ENCODE results near the gene TAAR1. TPM values are rescaled to one million over a fixed set of nuclear protein-coding genes. Genes with fewer than 3 reads are reported as not detected.

The TAAR1 gene
- total RNA-seq, 2 donors from 2014 or later = not detected

GRCh38 chr6:132663661-132664060 is 4.7 kb upstream of the TAAR1 start:
- Histone ChIP-seq H3K4me3 (no peak overlapping the region), H3K36me3 (no peaks in the 10 kb centered on the region)

GRCh38 chr6:132661906-132662305 is 2.9 kb upstream of the TAAR1 start:
- TF ChIP-seq CTCF (IDR thresholded peaks at IDR 0.05) = no peak
- DNase-seq (ENCODE audit: low spot score) = no peak
- no peak for ATAC-seq (ENCODE audit: insufficient number of reproducible peaks, low FRiP score, low read depth)
- Histone ChIP-seq H3K9me3 (no peaks in the 10 kb centered on the region), H3K4me1 (ENCODE audit: control insufficient read depth in 1 of 2, low read depth in 2 of 2) (no peaks in the 10 kb centered on the region), H3K27ac (no peak overlapping the region), H3K27me3 (replicated peaks; ENCODE audit: insufficient read depth) (no peaks in the 10 kb centered on the region), H3K4me3 (no peak overlapping the region), H3K36me3 (no peaks in the 10 kb centered on the region)

More at GRCh38 chr6:132663661-132664060, 4.7 kb upstream of the TAAR1 start:
- no peak for TF ChIP-seq CTCF (IDR thresholded peaks at IDR 0.05)
- no peaks in the 10 kb centered on the region for H3K27me3 ChIP-seq (replicated peaks; ENCODE audit: insufficient read depth)
- no peaks in the 10 kb centered on the region for H3K9me3 ChIP-seq
- ATAC-seq (ENCODE audit: insufficient number of reproducible peaks, low FRiP score, low read depth) (no peak), DNase-seq (ENCODE audit: low spot score) (no peak)
- no peaks in the 10 kb centered on the region for H3K4me1 ChIP-seq (ENCODE audit: control insufficient read depth in 1 of 2, low read depth in 2 of 2)
- no peak overlapping the region for H3K27ac ChIP-seq

- no peak for ATAC-seq (ENCODE audit: insufficient number of reproducible peaks, low FRiP score, low read depth)
- TF ChIP-seq CTCF (IDR thresholded peaks at IDR 0.05) = no peak
- no peak for DNase-seq (ENCODE audit: low spot score)
- H3K4me3 ChIP-seq = no peak overlapping the region
- peaks cover 5 to 13% of the 10 kb centered on the region in 2 donors for H3K4me1 ChIP-seq (ENCODE audit: control insufficient read depth in 1 of 2, low read depth in 2 of 2)
- H3K36me3 ChIP-seq = no peaks in the 10 kb centered on the region
- no peaks in the 10 kb centered on the region for H3K9me3 ChIP-seq
- no peaks in the 10 kb centered on the region for H3K27me3 ChIP-seq (replicated peaks; ENCODE audit: insufficient read depth)
- H3K27ac ChIP-seq = no peak overlapping the region
Observed at GRCh38 chr6:132651062-132651461, 7.9 kb downstream of the TAAR1 start.

- Histone ChIP-seq H3K27me3 (replicated peaks; ENCODE audit: insufficient read depth) (no peaks in the 10 kb centered on the region), H3K9me3 (no peaks in the 10 kb centered on the region), H3K4me1 (ENCODE audit: control insufficient read depth in 1 of 2, low read depth in 2 of 2) (peaks cover 5 to 13% of the 10 kb centered on the region in 2 donors), H3K4me3 (no peak overlapping the region), H3K27ac (no peak overlapping the region), H3K36me3 (no peaks in the 10 kb centered on the region)
- no peak for DNase-seq (ENCODE audit: low spot score)
- TF ChIP-seq CTCF (IDR thresholded peaks at IDR 0.05) = no peak
- ATAC-seq (ENCODE audit: insufficient number of reproducible peaks, low FRiP score, low read depth) = no peak
Observed at GRCh38 chr6:132650429-132650828, 8.6 kb downstream of the TAAR1 start.

- H3K27me3 ChIP-seq (replicated peaks; ENCODE audit: insufficient read depth) = no peaks in the 10 kb centered on the region
- peaks cover 5 to 13% of the 10 kb centered on the region in 2 donors for H3K4me1 ChIP-seq (ENCODE audit: control insufficient read depth in 1 of 2, low read depth in 2 of 2)
- ATAC-seq (ENCODE audit: insufficient number of reproducible peaks, low FRiP score, low read depth) = no peak
- H3K4me3 ChIP-seq = no peak overlapping the region
- H3K36me3 ChIP-seq = no peaks in the 10 kb centered on the region
- DNase-seq (ENCODE audit: low spot score) = no peak
- no peaks in the 10 kb centered on the region for H3K9me3 ChIP-seq
- H3K27ac ChIP-seq = no peak overlapping the region
- no peak for TF ChIP-seq CTCF (IDR thresholded peaks at IDR 0.05)
Observed at GRCh38 chr6:132648828-132649227, 10.2 kb downstream of the TAAR1 start.

All from thoracic aorta (tissue), 2 donors.